ENCODE data around the gene CD44.

CD44 gene

GRCh38 chr11:35245786-35246185 is 106.8 kb downstream of the CD44 start:
- no peaks in the 10 kb centered on the region for H3K79me2 ChIP-seq (ENCODE audit: control insufficient read depth, low read length)
- no peak overlapping the region for H3K27ac ChIP-seq (ENCODE audit: low read depth, low read length)
- H3K36me3 ChIP-seq (ENCODE audit: control insufficient read depth, low read length), result no peaks in the 10 kb centered on the region
- TF ChIP-seq CTCF (IDR thresholded peaks at IDR 0.05; ENCODE audit: low read depth, low read length, poor library complexity, severe bottlenecking), result no peak
- TF ChIP-seq EZH2phosphoT487 (IDR thresholded peaks at IDR 0.05; ENCODE audit: borderline replicate concordance, low read length), result no peak
- no peaks in the 10 kb centered on the region for H3F3A ChIP-seq (ENCODE audit: control insufficient read depth, insufficient read depth)
- H3K9me2 ChIP-seq (replicated peaks; ENCODE audit: control insufficient read depth, low read length), result no peaks in the 10 kb centered on the region
- no peaks in the 10 kb centered on the region for H3K27me3 ChIP-seq (ENCODE audit: control insufficient read depth, low read length)
- no peaks in the 10 kb centered on the region for H3K4me1 ChIP-seq (ENCODE audit: control insufficient read depth, low read length)
- H3K4me2 ChIP-seq (ENCODE audit: low read length), result no peak overlapping the region
- H3K9me3 ChIP-seq (ENCODE audit: control insufficient read depth, insufficient read depth, low read length), result peaks cover 3% of the 10 kb centered on the region; the same call in 1 of the 2 replicates
- no peaks in the 10 kb centered on the region for H4K20me1 ChIP-seq (ENCODE audit: control insufficient read depth, insufficient read depth, low read depth, low read length)
- no peak overlapping the region for H3K4me3 ChIP-seq (ENCODE audit: low read length)

GRCh38 chr11:35246745-35247144 is 107.8 kb downstream of the CD44 start:
- H4K20me1 ChIP-seq (ENCODE audit: control insufficient read depth, insufficient read depth, low read depth, low read length), result no peaks in the 10 kb centered on the region
- no peaks in the 10 kb centered on the region for H3K27me3 ChIP-seq (ENCODE audit: control insufficient read depth, low read length)
- TF ChIP-seq EZH2phosphoT487 (IDR thresholded peaks at IDR 0.05; ENCODE audit: borderline replicate concordance, low read length), result no peak
- no peak for TF ChIP-seq CTCF (IDR thresholded peaks at IDR 0.05; ENCODE audit: low read depth, low read length, poor library complexity, severe bottlenecking)
- H3K4me2 ChIP-seq (ENCODE audit: low read length), result no peak overlapping the region
- H3K9me3 ChIP-seq (ENCODE audit: control insufficient read depth, insufficient read depth, low read length), result peaks cover 3% of the 10 kb centered on the region; the same call in 1 of the 2 replicates
- no peak overlapping the region for H3K4me3 ChIP-seq (ENCODE audit: low read length)
- H3K4me1 ChIP-seq (ENCODE audit: control insufficient read depth, low read length), result no peaks in the 10 kb centered on the region
- H3F3A ChIP-seq (ENCODE audit: control insufficient read depth, insufficient read depth), result no peaks in the 10 kb centered on the region
- no peak overlapping the region for H3K27ac ChIP-seq (ENCODE audit: low read depth, low read length)
- H3K9me2 ChIP-seq (replicated peaks; ENCODE audit: control insufficient read depth, low read length), result no peaks in the 10 kb centered on the region
- no peaks in the 10 kb centered on the region for H3K36me3 ChIP-seq (ENCODE audit: control insufficient read depth, low read length)
- no peaks in the 10 kb centered on the region for H3K79me2 ChIP-seq (ENCODE audit: control insufficient read depth, low read length)

DNA sequence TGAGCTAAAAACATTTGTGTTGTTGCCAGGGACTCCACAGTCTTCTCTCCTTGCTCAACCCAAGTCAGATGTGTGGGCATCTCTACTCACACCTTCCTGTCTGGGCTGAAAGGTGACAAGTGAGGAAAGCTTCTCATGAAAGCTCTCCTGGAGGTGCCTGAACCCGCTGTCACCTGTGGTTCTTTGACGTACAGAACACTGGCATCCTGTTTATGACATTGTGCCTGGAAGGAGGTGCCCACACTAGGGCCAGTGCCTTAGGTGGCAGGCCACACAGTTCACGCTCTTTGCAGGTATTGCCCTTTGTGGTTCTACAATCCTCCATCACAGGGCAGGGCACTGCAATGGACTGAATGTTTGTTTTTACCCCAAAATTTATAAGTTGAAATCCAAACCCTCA is 108.5 kb downstream of the CD44 start:
- Histone ChIP-seq H3K79me2 (ENCODE audit: control insufficient read depth, low read length) (no peaks in the 10 kb centered on the region), H3K9me2 (replicated peaks; ENCODE audit: control insufficient read depth, low read length) (no peaks in the 10 kb centered on the region), H3F3A (ENCODE audit: control insufficient read depth, insufficient read depth) (no peaks in the 10 kb centered on the region), H4K20me1 (ENCODE audit: control insufficient read depth, insufficient read depth, low read depth, low read length) (no peaks in the 10 kb centered on the region), H3K4me3 (ENCODE audit: low read length) (no peak overlapping the region), H3K27me3 (ENCODE audit: control insufficient read depth, low read length) (no peaks in the 10 kb centered on the region), H3K4me2 (ENCODE audit: low read length) (no peak overlapping the region), H3K9me3 (ENCODE audit: control insufficient read depth, insufficient read depth, low read length) (peaks cover 3% of the 10 kb centered on the region; the same call in 1 of the 2 replicates), H3K36me3 (ENCODE audit: control insufficient read depth, low read length) (no peaks in the 10 kb centered on the region), H3K4me1 (ENCODE audit: control insufficient read depth, low read length) (no peaks in the 10 kb centered on the region), H3K27ac (ENCODE audit: low read depth, low read length) (no peak overlapping the region)
- TF ChIP-seq CTCF (IDR thresholded peaks at IDR 0.05; ENCODE audit: low read depth, low read length, poor library complexity, severe bottlenecking), result no peak
- no peak for TF ChIP-seq EZH2phosphoT487 (IDR thresholded peaks at IDR 0.05; ENCODE audit: borderline replicate concordance, low read length)
